ENCODE results near the gene FAM180A. TPM values are rescaled to one million over a fixed set of nuclear protein-coding genes. Genes with fewer than 3 reads are reported as not detected.
"Not testable (repeated sequence)": the region's sequence is repeated elsewhere in the genome, so short reads cannot be mapped to it uniquely, and the experiment has no call there.

Gene FAM180A
- total and polyA plus RNA-seq, 3 donors from 2014 or later, result 1.5 to 2.7 (median 2.1) TPM

DNA sequence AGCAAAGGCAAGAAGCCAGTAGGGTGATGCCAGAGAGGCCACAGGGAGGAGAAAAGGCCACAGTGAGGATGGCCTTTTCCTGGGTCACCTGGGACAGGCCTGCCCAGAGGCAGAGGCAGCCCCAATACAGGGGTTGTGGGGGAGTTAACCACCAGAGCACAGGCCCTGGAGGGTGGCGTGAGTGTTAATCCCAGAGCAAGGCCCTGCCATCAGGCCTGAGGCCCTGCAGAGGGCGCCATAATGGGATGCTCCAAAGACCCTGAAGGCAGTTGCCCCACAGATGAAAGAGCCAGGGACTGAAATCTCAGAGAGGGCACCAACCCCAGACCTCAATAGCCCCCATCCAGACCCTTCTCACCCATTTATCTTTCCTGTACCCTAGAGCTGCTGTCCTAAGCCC is 44.5 kb downstream of the FAM180A start:
- peak; percentile 34 for DNase-seq
- intact Hi-C loops (cut with DNase I; ENCODE audit: low total_unique reads), result no loop called here
- Histone ChIP-seq H3K27ac (no peak overlapping the region), H3K36me3 (ENCODE audit: low read depth, missing control alignments) (no peaks in the 10 kb centered on the region), H3K4me3 (no peak overlapping the region), H3K9me3 (no peaks in the 10 kb centered on the region), H3K27me3 (no peaks in the 10 kb centered on the region), H3K4me1 (no peaks in the 10 kb centered on the region)
- 60 to 73% methylated on average over 1 to 2 of the region's 2 CpGs for WGBS, 2 donors
- TF ChIP-seq POLR2A (IDR thresholded peaks at IDR 0.05), result no peak
- TF ChIP-seq CTCF (IDR thresholded peaks at IDR 0.05), result peak in 1 of 3 experiments; percentile 14

GRCh38 chr7:135697276-135698049 is 51.1 kb downstream of the FAM180A start:
- peak overlapping the region in 1 of 2 donors; percentile 59 for H3K27ac ChIP-seq
- no peaks in the 10 kb centered on the region for H3K36me3 ChIP-seq (ENCODE audit: low read depth, missing control alignments)
- 21 to 30% methylated on average over 8 of the region's 8 CpGs for WGBS, 2 donors
- H3K4me1 ChIP-seq, result peaks cover 18% of the 10 kb centered on the region
- no peaks in the 10 kb centered on the region for H3K27me3 ChIP-seq
- no peak overlapping the region for H3K4me3 ChIP-seq
- no peaks in the 10 kb centered on the region for H3K9me3 ChIP-seq
- TF ChIP-seq POLR2A (IDR thresholded peaks at IDR 0.05) (no peak), CTCF (IDR thresholded peaks at IDR 0.05) (no peak)
- DNase-seq, result peak; percentile 68
- intact Hi-C loops (cut with DNase I; ENCODE audit: low total_unique reads), result no loop called here

- no peak for DNase-seq
Measured at GRCh38 chr7:135693558-135693957, 55.1 kb downstream of the FAM180A start.

GRCh38 chr7:135692606-135693005 is 56.0 kb downstream of the FAM180A start:
- H3K9me3 ChIP-seq; H3K4me3 ChIP-seq; DNase-seq; H3K27ac ChIP-seq; H3K36me3 ChIP-seq (ENCODE audit: low read depth, missing control alignments); H3K27me3 ChIP-seq; intact Hi-C loops (cut with DNase I; ENCODE audit: low total_unique reads): not testable (repeated sequence)
- 88 to 96% methylated on average over 7 of the region's 7 CpGs for WGBS, 2 donors
- peaks cover 18% of the 10 kb centered on the region for H3K4me1 ChIP-seq

More at GRCh38 chr7:135693558-135693957, 55.1 kb downstream of the FAM180A start:
- intact Hi-C loops (cut with DNase I; ENCODE audit: low total_unique reads), result no loop called here
- Histone ChIP-seq H3K27me3 (no peaks in the 10 kb centered on the region), H3K36me3 (ENCODE audit: low read depth, missing control alignments) (no peaks in the 10 kb centered on the region), H3K4me3 (no peak overlapping the region), H3K9me3 (no peaks in the 10 kb centered on the region), H3K4me1 (peaks cover 18% of the 10 kb centered on the region), H3K27ac (no peak overlapping the region)
- TF ChIP-seq CTCF (IDR thresholded peaks at IDR 0.05), result no peak
- TF ChIP-seq POLR2A (IDR thresholded peaks at IDR 0.05), result no peak
- 83 to 91% methylated on average over 3 to 4 of the region's 4 CpGs for WGBS, 2 donors

DNA sequence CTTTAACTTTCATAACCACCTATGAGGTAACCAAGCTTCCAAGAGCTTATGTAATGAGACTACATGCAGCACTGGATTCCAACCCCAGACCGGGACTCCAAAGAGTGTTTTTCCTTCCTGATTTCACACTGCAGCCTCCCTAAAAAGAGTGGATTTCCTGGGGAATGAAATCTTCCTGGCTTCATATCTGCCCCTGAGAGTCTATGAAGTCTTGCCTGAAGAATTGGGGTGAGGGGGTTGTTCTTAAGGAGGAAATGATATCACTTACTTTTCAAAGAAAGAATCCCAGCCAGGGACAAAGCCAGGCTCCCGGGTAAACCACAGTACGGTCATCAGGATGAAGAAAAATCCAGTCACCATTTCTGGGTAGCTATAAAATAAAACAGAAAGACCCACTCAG is 56.6 kb downstream of the FAM180A start:
- no peak for DNase-seq
- TF ChIP-seq POLR2A (IDR thresholded peaks at IDR 0.05), result no peak
- no peak for TF ChIP-seq CTCF (IDR thresholded peaks at IDR 0.05)
- intact Hi-C loops (cut with DNase I; ENCODE audit: low total_unique reads), result no loop called here
- 59 to 75% methylated on average over 3 of the region's 3 CpGs for WGBS, 2 donors
- Histone ChIP-seq H3K27me3 (no peaks in the 10 kb centered on the region), H3K36me3 (ENCODE audit: low read depth, missing control alignments) (no peaks in the 10 kb centered on the region), H3K4me1 (peaks cover 16% of the 10 kb centered on the region), H3K4me3 (no peak overlapping the region), H3K9me3 (no peaks in the 10 kb centered on the region), H3K27ac (no peak overlapping the region)

All from testis (tissue), 3 donors.